ENCODE data around the gene LRP8. TPM values are rescaled to one million over a fixed set of nuclear protein-coding genes. Genes with fewer than 3 reads are reported as not detected.

The LRP8 gene
- total and polyA plus RNA-seq, 7 donors, result 0.17 to 2.4 (median 0.94) TPM

- Histone ChIP-seq H3K27ac (no peak overlapping the region), H3K27me3 (ENCODE audit: insufficient read depth in 3 of 3, low read length in 2 of 3) (no peaks in the 10 kb centered on the region), H3K4me3 (no peak overlapping the region), H3K9me3 (no peaks in the 10 kb centered on the region), H3K36me3 (ENCODE audit: insufficient read depth in 1 of 2, low read depth in 1 of 2) (no peaks in the 10 kb centered on the region), H3K4me1 (no peaks in the 10 kb centered on the region)
- ATAC-seq (no peak), DNase-seq (peak in 1 of 2 donors; percentile 48)
- TF ChIP-seq, protein P1, sequence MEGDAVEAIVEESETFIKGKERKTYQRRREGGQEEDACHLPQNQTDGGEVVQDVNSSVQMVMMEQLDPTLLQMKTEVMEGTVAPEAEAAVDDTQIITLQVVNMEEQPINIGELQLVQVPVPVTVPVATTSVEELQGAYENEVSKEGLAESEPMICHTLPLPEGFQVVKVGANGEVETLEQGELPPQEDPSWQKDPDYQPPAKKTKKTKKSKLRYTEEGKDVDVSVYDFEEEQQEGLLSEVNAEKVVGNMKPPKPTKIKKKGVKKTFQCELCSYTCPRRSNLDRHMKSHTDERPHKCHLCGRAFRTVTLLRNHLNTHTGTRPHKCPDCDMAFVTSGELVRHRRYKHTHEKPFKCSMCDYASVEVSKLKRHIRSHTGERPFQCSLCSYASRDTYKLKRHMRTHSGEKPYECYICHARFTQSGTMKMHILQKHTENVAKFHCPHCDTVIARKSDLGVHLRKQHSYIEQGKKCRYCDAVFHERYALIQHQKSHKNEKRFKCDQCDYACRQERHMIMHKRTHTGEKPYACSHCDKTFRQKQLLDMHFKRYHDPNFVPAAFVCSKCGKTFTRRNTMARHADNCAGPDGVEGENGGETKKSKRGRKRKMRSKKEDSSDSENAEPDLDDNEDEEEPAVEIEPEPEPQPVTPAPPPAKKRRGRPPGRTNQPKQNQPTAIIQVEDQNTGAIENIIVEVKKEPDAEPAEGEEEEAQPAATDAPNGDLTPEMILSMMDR (IDR thresholded peaks at IDR 0.05), result no peak
- 62 to 68% (median 65%) methylated on average over 13 of the region's 13 CpGs for WGBS, 3 donors
- intact Hi-C loops (cut with DNase I), result no loop called here
These were observed 47.6 kb upstream of the LRP8 start for GRCh38 chr1:53375440-53375839.

DNA sequence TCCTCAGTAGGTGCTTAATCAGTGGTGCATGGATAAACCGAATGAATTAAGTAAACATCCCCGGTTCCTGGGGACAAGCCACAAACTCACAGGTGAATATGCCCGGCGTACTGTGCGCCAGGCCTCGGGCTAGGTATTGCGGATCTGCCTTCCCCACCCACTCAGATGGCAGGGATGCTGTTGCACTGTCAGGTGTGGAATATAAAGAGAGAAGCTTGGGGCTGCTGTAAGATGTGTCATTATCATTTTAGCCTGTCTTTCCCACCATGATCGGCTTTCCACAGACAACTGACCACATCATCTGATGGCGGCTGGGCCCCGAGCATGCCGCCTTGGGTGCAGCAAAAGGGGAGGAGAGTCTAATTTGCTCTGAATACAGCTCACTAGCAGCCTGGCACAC is 45.4 kb upstream of the LRP8 start:
- intact Hi-C loops (cut with DNase I), result no loop called here
- H3K36me3 ChIP-seq (ENCODE audit: insufficient read depth in 1 of 2, low read depth in 1 of 2), result no peaks in the 10 kb centered on the region
- WGBS, 3 donors, result 93 to 94% (median 94%) methylated on average over 11 of the region's 11 CpGs
- DNase-seq (no peak), ATAC-seq (no peak)
- no peaks in the 10 kb centered on the region for H3K4me1 ChIP-seq
- TF ChIP-seq, protein P1 (IDR thresholded peaks at IDR 0.05), result no peak
- no peak overlapping the region for H3K27ac ChIP-seq
- peaks cover 0 to 2% (median 0%) of the 10 kb centered on the region in 3 donors for H3K27me3 ChIP-seq (ENCODE audit: insufficient read depth in 3 of 3, low read length in 2 of 3)
- no peak overlapping the region for H3K4me3 ChIP-seq
- H3K9me3 ChIP-seq, result no peaks in the 10 kb centered on the region

- Histone ChIP-seq H3K9me3 (no peaks in the 10 kb centered on the region), H3K4me3 (no peak overlapping the region), H3K4me1 (no peaks in the 10 kb centered on the region), H3K27ac (no peak overlapping the region), H3K27me3 (ENCODE audit: insufficient read depth in 3 of 3, low read length in 2 of 3) (peaks cover 0 to 2% (median 0%) of the 10 kb centered on the region in 3 donors), H3K36me3 (ENCODE audit: insufficient read depth in 1 of 2, low read depth in 1 of 2) (no peaks in the 10 kb centered on the region)
- intact Hi-C loops (cut with DNase I), result no loop called here
- TF ChIP-seq, protein P1 (IDR thresholded peaks at IDR 0.05), result no peak
- DNase-seq (no peak), ATAC-seq (no peak)
- WGBS, 3 donors, result 87 to 90% (median 87%) methylated on average over 6 of the region's 6 CpGs
These were observed 44.7 kb upstream of the LRP8 start for GRCh38 chr1:53372501-53372951.

GRCh38 chr1:53371851-53372250 is 44.0 kb upstream of the LRP8 start:
- TF ChIP-seq, protein P1 (IDR thresholded peaks at IDR 0.05), result no peak
- DNase-seq, result no peak
- 70 to 87% (median 74%) methylated on average over 5 of the region's 5 CpGs for WGBS, 3 donors
- Histone ChIP-seq H3K9me3 (no peaks in the 10 kb centered on the region), H3K36me3 (ENCODE audit: insufficient read depth in 1 of 2, low read depth in 1 of 2) (no peaks in the 10 kb centered on the region), H3K27ac (no peak overlapping the region), H3K4me1 (no peaks in the 10 kb centered on the region), H3K27me3 (ENCODE audit: insufficient read depth in 3 of 3, low read length in 2 of 3) (peaks cover 0 to 2% (median 0%) of the 10 kb centered on the region in 3 donors), H3K4me3 (no peak overlapping the region)
- no peak for ATAC-seq
- intact Hi-C loops (cut with DNase I), result no loop called here

DNA sequence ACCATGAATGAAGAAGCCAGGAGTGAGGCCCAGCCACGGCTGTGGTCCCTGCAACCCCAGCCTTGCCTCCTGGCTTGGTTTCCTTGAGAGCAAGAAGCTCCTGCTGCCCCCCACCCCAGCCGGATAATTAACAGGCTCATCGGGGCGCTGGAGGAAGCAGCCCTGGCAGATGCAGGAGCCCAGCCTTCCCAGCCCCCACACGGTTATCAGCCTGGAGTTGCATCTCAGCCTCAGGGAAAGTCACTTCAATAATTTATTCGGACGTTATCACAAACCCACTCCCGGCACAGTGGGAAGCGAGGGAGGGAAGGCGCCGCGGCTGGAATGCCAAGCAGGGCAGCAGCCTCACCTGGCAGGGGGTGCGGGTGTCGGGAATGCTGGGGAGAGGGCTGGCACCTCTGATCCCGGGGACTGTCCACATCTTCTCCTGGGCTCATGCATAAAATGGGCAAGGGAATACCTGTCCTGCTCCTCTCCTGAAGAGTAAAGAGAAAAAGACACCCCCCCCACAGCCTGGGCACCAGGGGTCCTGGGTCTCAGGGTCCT is 43.3 kb upstream of the LRP8 start:
- TF ChIP-seq, protein P1 (IDR thresholded peaks at IDR 0.05), result no peak
- no peaks in the 10 kb centered on the region for H3K9me3 ChIP-seq

More for the DNA sequence above, 43.3 kb upstream of the LRP8 start:
- Histone ChIP-seq H3K4me3 (no peak overlapping the region), H3K4me1 (no peaks in the 10 kb centered on the region), H3K27me3 (ENCODE audit: insufficient read depth in 3 of 3, low read length in 2 of 3) (peaks cover 0 to 2% (median 0%) of the 10 kb centered on the region in 3 donors), H3K36me3 (ENCODE audit: insufficient read depth in 1 of 2, low read depth in 1 of 2) (no peaks in the 10 kb centered on the region), H3K27ac (no peak overlapping the region)
- ATAC-seq (no peak), DNase-seq (no peak)
- intact Hi-C loops (cut with DNase I), result no loop called here
- 47 to 49% (median 47%) methylated on average over 15 of the region's 15 CpGs for WGBS, 3 donors

Data from psoas muscle (tissue), 8 donors.